ENCODE results near the gene KCNA4. TPM values are rescaled to one million over a fixed set of nuclear protein-coding genes. Genes with fewer than 3 reads are reported as not detected.

Gene KCNA4
- total RNA-seq, 4 donors from 2014 or later: 0.07 to 0.35 (median 0.22) TPM

- no peak overlapping the region for H3K27ac ChIP-seq
- no peaks in the 10 kb centered on the region for H3K27me3 ChIP-seq
- no peaks in the 10 kb centered on the region for H3K4me1 ChIP-seq
- no peak for ATAC-seq
- 68 to 78% methylated on average over 2 of the region's 2 CpGs for WGBS, 2 donors (ENCODE audit: low coverage in 1 of 2)
- no peaks in the 10 kb centered on the region for H3K9me3 ChIP-seq
- no peak overlapping the region for H3K4me3 ChIP-seq
- H3K36me3 ChIP-seq: no peaks in the 10 kb centered on the region
- TF ChIP-seq POLR2A (IDR thresholded peaks at IDR 0.05): no peak
Observed at GRCh38 chr11:29962243-29962642, 54.6 kb downstream of the KCNA4 start.

Other genes with a start within 250 kb of the KCNA4 start
- not detected for gene FSHB, start 214.0 kb upstream of the KCNA4 start, total RNA-seq

Measured in gastroesophageal sphincter (tissue), 4 donors.